GM21390 (cell line): ENCODE results near the gene TMEM163.
A peak's percentile ranks its signal among the peaks of the same experiment; 100 is the strongest.
"Not testable (repeated sequence)": the region's sequence is repeated elsewhere in the genome, so short reads cannot be mapped to it uniquely, and the experiment has no call there.

Source experiments
- ATAC-seq: cut with Tn5 transposase; IDR thresholded peaks from one replicate; pipeline ENCODE4 v1.9.1; 2021; ENCODE audit not compliant: unreplicated experiment

The TMEM163 gene

GRCh38 chr2:134499307-134499926 is 219.4 kb downstream of the TMEM163 start:
- ATAC-seq, result no peak

- ATAC-seq, result no peak
These were observed 220.1 kb downstream of the TMEM163 start for GRCh38 chr2:134498654-134499053.

- ATAC-seq, result no peak
These were observed 225.0 kb downstream of the TMEM163 start for GRCh38 chr2:134493797-134494196.

GRCh38 chr2:134491771-134492441 is 226.9 kb downstream of the TMEM163 start:
- no peak for ATAC-seq

- ATAC-seq, result no peak
These were observed 227.8 kb downstream of the TMEM163 start for GRCh38 chr2:134491022-134491421.

- ATAC-seq, result no peak
These were observed 228.2 kb downstream of the TMEM163 start for GRCh38 chr2:134490559-134490958.

GRCh38 chr2:134489732-134490384 is 228.9 kb downstream of the TMEM163 start:
- no peak for ATAC-seq

- no peak for ATAC-seq
These were observed 235.9 kb downstream of the TMEM163 start for GRCh38 chr2:134482766-134483340.

- ATAC-seq, result no peak
These were observed 236.6 kb downstream of the TMEM163 start for GRCh38 chr2:134482131-134482723.

GRCh38 chr2:134479696-134480330 is 239.0 kb downstream of the TMEM163 start:
- ATAC-seq, result no peak

GRCh38 chr2:134476982-134477381 is 241.8 kb downstream of the TMEM163 start:
- not testable (repeated sequence) for ATAC-seq

- no peak for ATAC-seq
These were observed 248.1 kb downstream of the TMEM163 start for GRCh38 chr2:134470561-134471168.

- ATAC-seq, result no peak
These were observed 249.2 kb downstream of the TMEM163 start for GRCh38 chr2:134469516-134470115.

GRCh38 chr2:134468776-134469175 is 250.0 kb downstream of the TMEM163 start:
- ATAC-seq, result no peak

GRCh38 chr2:134468164-134468563 is 250.6 kb downstream of the TMEM163 start:
- no peak for ATAC-seq

- peak; percentile 53 for ATAC-seq
These were observed 252.7 kb downstream of the TMEM163 start for GRCh38 chr2:134466141-134466540.

GRCh38 chr2:134465228-134466105 is 253.3 kb downstream of the TMEM163 start:
- ATAC-seq, result peak; percentile 10

GRCh38 chr2:134463699-134464022 is 255.1 kb downstream of the TMEM163 start:
- no peak for ATAC-seq
